GM23248 (cell line): ENCODE data around the gene AK5.

ENCODE experiments used
- EZH2 ChIP-seq: fragments of 200-600 bp; sonication (generic); IDR thresholded peaks from 2 replicates; pipeline ENCODE4 v1.6.1; 2018; ENCODE audit warnings: antibody characterized with exemption, mild to moderate bottlenecking; ENCODE audit not compliant: insufficient read depth, poor library complexity, severe bottlenecking
- EZH2phosphoT487 ChIP-seq: fragments of 200-600 bp; sonication (generic); IDR thresholded peaks from 2 replicates; pipeline ENCODE4 v1.6.1; 2018; ENCODE audit warnings: antibody characterized with exemption, moderate library complexity, mild to moderate bottlenecking, low read depth; ENCODE audit not compliant: insufficient read depth

GRCh38 chr1:77287535-77287934, 5.7 kb downstream of the AK5 start:
- TF ChIP-seq EZH2 (no peak), EZH2phosphoT487 (no peak)
